ENCODE results near the gene KLHL13.
"Not testable (repeated sequence)": the region's sequence is repeated elsewhere in the genome, so short reads cannot be mapped to it uniquely, and the experiment has no call there.

The KLHL13 gene

DNA sequence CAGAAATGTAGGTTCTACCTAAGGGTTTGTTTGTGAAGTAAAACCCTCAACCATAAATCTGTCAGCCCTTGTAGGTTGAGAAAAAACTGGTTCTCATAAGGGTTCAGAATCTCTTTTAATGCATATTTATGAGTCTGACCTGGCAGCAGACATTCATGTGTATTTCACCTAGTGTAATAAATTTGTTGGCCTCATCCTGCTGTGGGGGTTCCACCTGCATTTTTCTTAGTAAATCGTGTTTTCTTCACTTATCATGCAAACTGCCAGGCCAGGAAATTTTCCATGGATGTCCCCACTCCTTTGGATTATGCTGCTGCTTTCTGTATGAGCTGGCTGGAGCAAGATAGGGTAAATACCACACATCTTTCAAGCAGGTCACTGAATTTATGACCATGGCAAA, 42.4 kb downstream of the KLHL13 start:
- no peak for DNase-seq (ENCODE audit: low read depth)

DNA sequence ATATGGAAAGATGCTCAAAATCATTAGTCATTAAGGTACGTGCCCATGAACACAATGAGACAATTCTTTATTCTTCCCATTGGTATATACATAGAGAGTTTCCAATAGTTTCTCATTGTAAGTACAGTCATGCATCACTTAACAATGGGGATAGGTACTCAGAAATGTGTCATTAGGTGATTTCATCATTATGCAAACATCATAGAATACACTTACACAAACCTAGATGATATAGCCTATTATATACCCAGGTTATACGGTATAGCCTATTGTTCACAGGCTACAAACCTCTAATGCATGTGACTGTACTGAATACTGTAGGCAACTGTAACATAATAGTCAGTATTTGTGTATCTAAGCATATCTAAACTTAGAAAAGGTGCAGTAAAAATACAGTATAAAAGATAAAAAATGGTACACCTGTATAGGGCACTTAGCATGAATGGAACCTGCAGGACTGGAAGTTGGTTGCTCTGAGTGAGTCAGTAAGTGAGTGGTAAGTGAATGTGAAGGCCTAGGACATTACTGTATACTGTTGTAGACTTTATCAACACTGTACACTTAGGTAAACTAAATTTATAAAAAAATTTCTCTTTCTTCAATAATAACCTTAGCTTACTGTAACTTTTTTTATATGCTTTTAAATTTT, 49.6 kb downstream of the KLHL13 start:
- no peak for DNase-seq (ENCODE audit: low read depth)

DNA sequence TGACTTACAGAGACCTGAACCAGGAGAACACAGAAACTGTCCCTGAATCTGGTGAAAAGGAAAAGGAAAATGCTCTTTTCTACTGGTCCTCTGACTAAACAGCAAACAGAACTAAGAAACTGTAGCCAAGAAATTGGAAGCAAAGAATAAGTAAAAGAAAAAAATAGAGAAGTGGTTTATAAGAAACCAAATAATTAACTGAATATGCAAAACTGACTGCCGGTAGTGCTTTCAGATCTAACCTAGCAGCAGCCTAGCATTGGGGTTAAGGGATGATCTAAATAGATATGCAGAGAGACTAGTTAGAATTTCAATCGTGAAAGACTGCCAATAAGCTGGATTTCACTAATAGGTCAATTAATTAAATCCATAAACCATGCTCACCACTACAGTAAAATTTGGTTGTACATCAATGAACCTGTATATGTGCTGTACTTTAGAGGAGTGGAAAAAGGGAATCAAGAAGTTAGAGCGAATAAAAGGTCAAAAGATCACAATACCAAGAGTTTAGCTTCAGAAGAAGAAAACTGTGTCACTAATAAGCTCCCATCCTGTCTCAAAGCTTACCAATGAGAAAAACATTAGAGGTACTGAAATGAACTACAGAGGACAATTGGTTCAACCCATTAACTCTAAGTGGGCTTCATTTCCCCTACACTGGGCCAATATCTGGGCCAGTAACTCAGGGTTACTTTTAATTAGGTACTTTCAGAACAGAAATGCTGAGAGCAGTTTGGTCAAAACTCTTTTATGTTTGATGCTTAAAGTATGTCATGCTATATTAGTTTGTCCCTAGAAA, 53.6 kb downstream of the KLHL13 start:
- no peak for DNase-seq (ENCODE audit: low read depth)

DNA sequence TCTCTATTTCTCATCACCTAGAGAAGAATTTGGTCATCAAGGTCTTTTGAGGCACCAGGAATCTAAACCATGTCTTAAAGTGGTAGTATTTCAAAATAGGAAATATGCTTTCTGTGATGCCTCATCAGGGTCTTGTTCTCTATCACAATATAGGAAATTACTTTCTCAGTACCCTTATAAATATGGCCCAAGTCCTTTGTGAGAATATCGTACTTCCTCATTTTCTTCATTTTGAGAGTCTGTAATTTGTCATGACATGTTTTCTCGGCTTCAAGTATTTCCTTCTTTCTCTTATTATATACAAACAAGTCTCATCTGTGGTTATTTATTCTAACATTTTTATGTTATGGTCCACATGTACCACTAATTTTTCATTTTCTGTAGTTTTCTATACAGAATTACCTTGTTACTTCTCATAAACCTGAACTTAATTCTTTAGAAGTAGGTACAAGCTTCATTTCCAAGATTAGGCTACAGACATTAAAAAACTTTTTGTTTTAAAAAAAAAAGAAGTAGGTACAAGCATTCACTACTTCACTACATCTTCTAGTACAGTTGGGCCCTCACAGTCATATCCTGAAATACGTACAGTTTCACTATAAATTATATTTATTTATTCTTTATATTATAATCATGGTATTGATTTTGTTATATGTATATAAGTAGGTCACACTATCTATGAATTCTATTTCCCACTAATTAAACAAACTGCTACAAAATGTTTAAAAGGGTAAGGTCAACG, 54.4 kb downstream of the KLHL13 start:
- DNase-seq (ENCODE audit: low read depth), result no peak

DNA sequence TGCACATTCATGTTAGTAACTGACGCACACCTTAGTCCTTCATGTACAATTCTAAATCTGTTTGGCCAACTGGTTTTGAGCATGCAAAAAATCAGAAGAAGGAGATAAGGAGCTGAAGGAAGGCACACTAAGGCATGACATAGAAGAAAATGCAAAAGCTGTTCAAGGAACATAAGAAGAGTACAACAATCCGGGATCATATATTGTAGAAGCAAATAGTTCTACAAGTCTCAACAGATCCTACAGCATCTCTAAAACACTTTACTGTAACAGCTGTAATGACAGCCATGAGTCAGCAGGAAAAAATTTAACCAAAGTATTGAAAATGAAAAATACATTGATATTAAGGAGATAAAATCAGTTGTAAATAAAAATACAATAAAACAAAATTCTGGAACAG, 57.7 kb downstream of the KLHL13 start:
- no peak for DNase-seq (ENCODE audit: low read depth)

DNA sequence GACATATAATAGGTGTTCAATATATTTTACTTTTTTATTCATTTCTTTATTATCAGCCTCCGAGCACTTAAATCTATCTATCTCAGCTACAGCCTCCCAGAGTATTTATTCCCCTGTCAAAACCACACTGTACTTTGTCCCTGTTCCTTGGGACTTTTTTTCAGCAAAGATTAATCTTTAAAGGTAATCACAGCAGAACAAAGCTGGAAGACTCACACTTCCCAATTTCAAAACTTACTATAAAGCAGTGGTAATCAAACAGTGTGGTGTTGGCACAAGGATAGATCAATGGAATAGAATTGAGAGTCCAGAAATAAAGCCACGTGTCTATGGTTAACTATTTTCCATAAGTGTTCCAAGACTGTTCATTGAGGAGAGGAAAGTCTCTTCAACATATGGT, 59.7 kb downstream of the KLHL13 start:
- no peak for DNase-seq (ENCODE audit: low read depth)

DNA sequence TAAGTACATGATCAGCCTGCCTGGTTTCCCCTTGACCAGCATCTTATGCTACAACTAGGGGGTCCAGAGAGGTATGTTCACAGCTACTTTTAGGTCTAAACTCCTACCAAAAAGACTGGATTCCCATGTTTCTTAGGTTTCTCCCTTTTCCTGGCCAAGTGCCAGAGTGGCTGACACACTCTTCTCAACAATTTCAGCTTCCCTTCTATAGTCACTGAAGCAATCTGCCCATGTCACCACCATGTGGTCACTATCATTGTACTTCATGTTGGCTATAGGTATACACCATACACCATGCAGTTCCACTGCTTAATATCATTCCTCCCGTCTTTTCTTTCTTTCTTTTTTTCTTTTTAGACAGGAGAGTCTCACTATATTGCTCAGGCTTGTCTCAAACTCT, 66.9 kb downstream of the KLHL13 start:
- no peak for DNase-seq (ENCODE audit: low read depth)

DNA sequence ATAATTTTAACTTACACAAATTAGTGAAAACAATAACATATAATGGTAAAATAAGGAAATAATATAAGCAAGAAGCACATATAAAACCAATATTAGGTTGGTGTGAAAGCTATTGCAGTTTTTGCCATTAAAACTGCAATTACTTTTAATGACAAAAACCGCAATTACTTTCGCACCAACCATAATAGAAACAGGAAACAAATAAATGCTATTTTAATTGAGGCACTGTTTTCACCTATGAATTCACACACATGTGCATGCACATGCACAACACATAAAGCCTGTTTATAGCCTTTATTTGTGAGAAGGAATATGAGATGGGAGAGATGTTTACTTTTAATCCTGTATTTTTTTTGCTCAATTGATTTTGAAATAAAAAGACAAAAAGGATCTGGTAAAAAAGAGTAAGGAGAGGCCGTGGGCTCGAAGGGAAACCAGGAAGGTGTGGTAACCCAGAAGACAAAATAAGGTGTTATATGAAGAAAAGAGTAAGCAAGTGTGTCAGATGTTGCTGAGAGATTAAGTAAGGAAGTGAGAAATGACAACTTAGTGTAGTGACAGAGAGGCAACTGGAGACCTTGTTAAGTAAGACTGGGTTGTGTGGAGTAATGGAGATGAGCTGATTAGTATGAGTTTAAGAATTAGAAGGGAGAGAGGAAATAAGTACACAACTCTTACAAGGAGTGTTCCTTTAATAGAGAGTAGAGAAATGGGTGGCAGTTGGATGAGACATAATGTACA, 69.0 kb downstream of the KLHL13 start:
- DNase-seq (ENCODE audit: low read depth), result no peak

DNA sequence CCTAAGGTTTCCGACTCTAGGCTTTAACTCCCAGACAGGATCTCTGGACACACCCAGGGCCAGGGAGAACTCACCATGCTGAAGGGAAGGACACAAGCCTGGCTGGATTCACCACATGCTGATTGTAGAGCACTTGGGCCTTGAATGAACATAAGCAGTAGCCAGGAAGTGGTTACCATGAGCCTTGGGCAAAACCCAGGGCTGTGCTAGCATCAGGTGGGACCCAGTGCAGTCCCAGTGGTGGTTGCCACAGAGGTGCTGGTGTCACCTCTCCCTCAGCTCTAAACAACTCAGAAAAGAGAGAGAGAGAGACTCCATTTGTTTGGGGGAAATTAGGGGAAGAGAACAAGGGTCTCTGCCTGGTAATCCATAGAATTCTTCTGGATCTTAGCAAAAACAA, 77.0 kb downstream of the KLHL13 start:
- no peak for DNase-seq (ENCODE audit: low read depth)

DNA sequence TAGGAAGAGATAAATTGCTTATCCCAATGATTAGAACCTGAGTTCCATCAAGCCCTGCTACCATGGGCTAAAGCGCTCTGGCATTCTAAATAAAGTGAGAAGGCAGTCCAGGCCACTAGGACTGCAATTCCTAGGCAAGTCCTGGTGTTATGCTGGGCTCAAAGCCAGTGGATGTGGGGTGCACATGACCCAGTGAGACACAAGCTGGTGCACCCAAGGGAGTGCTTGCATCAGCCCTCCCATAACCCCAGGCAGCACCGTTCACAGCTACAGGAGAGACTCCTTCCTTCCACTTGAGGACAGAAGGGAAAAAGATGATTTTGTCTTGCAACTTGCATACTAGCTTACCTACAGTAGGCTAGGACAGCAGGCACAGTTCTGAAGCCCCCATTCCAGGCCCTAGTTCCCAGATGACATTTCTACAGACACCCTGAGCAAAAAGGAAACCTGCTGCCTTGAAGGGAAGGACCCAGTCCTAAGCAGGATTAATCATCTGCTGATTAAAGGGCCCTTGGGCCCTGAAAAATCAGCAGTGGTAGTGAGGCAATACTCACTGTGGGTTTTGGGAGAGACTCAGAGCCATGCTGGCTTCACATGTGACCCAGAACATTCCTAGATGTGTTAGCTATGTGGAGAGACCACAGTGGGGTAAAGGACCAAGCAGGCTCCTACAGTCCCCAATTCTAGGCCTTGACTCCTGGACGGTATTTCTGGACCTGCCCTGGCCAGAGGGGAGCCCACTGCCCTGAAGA, 77.8 kb downstream of the KLHL13 start:
- no peak for DNase-seq (ENCODE audit: low read depth)

DNA sequence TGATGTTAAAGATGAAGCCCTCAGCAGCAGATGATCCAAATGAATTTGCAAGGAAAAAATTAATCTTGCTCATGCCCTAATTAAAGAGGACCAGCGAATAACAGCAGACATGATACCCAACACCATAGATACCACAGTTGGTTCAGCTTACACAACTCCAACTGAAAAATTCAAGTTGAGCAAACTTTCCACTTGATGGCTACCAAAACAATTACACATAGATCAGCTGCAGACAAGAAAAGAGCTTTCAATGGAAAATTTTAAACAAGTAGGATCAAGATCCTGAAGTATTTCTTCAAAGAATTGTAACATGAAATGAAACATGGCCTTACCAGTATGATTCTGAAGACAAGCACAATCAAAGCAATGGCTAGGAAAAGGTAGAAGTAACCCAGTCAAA, 90.0 kb downstream of the KLHL13 start:
- DNase-seq (ENCODE audit: low read depth), result no peak

DNA sequence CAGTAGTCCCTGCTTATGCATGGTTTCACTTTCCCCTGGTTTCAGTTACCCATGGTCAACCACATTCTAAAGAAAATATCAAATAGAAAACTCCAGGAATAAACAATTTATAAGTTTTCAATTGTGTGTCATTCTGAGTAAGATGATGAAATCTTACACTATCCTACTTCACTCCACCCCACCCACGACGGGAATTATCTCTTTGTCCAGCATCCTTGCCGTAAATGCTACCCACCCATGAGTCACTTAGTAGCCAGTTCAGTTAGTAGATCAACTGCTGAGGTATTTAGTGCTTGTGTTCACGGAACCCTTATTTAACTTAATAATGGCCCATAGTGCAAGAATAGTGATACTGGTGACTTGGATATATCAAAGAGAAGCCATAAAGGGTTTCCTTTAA, 91.4 kb downstream of the KLHL13 start:
- DNase-seq (ENCODE audit: low read depth), result no peak

DNA sequence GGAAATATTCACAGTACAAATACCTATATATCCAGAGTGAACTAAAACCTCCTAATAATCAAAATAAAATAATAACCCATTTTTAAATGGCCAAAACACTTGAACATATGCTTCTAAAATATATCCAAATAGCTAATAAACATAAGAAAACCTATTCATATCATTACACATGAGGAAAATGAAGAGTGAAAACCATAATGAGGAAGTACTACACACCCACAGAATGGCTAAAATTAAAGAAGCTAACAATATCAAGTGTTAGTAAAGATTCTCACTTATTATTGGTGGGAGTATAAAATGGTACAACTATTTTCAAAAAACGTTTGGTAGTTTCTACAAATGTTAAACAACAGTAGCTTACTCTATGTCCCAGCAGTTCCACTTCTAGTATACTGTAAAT, 92.1 kb downstream of the KLHL13 start:
- no peak for DNase-seq (ENCODE audit: low read depth)

DNA sequence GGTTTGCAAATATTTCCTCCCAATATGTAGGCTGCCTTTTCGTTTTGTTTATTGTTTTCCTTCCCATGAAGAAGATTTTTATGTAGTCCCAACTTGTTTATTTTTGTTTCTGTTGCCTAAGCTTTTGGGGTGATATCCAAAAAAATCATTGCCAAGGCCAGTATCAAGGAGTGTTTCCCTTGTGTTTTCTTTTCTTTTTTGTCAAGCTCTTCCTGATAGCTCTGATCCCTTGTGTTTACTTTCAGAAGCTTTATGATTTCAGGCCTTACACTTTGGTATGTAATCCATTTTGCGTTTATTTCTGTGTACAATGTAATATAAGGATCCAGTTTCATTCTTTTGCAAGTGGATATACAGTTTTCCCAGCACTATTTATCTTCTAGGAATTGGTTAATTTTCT, 93.9 kb downstream of the KLHL13 start:
- DNase-seq (ENCODE audit: low read depth), result no peak

DNA sequence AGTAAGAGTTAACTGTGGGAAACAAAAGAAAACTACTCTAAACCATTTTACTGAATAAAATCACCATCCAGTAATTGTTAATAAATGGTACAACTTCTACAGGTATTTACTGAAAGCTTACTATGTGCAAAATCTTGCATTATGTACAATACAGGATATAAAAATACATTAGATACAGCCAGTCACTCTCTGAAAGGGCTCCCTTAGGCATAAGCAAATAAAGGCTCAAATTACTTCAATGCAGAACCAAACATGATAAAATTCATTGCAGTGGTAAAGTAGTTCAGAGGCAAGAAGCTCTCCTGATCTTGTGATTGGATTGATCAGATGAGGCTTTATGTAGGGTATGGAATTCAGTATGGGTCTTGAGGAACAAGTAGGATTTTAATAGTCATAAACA, 100.2 kb downstream of the KLHL13 start:
- DNase-seq (ENCODE audit: low read depth), result no peak

DNA sequence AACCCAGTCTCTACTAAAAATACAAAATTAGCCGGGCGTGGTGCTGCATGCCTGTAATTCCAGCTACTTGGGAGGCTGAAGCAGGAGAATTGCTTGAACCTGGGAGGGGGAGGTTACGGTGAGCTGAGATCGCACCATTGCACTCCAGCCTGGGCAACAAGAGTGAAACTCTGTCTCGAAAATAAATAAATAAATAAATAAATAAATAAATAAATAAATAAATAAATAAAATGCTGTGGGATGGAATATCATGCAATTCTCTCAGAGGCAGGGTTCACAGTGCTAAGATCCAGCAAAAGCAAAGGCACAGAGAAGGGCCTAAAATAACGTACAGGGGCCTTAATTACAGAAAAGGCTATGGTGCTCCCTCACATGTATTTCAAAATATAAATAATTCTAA, 114.2 kb downstream of the KLHL13 start:
- DNase-seq (ENCODE audit: low read depth), result not testable (repeated sequence)

DNA sequence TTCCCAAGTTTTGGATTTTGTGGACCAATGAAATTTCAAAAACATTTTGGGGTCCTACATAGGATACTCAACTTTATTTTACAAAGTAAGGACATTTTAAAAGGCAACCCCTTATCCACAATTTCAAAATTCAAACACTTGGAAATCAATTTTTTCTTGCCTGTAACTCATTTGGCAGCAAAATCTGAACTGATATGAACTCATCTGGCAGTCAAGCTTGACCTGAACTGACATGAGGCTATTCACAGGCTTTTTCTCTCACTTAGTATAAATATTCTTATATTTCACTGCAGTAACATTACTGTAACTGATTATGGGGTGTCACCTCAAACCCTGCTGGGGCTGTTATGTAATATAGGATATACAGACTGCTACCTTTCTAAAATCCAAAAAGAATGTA, 116.1 kb downstream of the KLHL13 start:
- DNase-seq (ENCODE audit: low read depth), result no peak

DNA sequence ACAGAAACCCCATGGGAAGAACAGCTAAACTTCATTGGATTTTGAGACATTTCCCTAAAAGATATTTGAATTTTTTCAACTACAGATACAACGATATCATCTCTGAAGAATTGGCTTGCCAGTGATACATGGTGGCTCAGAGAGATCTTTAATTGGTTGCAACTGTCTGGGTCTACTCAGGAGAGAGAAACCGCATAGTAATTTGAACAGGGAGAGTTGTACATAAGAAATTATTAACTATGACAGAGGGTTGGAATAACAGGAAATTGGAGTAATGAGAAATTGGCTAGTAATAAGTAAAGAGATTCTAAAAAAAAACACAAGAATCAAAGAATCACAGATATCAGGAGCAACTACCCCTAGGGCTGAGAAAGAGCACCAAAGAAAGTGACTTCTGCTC, 118.4 kb downstream of the KLHL13 start:
- no peak for DNase-seq (ENCODE audit: low read depth)

DNA sequence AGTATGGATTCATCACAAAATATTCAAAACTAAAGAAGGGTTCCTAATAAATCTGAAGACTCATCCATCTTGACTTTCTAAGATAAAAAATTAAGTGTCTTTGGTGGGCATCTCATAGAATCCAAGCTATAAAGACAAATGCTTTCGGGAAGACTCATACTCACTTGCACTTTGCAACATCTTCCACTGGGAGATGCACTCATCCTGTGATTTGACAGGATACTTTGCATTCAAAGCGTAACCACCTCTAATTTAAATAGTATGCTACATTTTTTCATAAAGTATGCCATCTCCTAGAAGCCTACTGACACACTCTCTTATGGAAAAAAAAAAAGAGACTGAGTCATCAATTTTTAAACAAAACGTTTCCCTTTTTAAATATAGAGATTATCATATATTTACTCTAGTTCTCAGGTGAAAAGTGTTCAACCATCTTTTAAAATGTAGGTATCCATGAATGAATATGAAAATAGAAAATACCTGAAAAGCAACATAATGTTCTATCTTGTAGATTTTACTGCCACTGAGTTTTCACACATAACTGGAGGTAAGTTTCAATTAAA, 119.6 kb downstream of the KLHL13 start:
- DNase-seq (ENCODE audit: low read depth), result no peak

DNA sequence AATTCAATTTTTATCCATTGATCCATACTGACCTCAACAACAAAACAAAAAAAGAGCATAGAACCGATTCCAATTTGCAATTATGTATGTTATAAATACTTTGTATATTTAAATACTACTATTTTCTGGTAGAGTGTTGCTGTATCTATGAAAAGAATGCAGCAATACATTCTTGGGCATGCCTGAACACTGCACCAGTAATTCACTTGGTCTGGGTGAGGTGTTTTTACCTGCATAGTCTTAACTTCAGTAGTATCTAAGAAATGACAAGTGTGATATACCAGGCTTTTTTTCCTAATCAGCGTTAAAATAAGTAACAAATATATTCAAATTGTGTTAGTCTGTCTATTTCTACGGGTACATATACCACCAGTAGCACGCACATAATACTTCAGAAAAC, 120.2 kb downstream of the KLHL13 start:
- no peak for DNase-seq (ENCODE audit: low read depth)

DNA sequence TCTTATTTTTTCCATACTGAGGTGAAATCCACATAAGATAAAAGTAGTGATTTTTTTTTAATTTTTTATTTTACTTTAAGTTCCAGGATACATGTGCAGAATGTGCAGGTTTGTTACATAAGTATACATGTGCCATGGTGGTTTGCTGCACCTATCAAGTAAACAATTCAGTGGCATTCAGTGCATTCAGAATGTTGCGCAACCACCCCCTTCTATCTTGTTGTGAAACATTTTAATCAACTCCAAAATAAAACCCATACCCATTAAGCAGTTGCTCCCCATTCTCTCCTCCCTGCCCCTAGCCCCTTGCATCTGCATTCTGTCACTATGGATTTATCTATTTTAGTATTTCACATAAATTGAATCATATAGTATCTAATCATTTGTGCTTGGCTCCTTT, 121.2 kb downstream of the KLHL13 start:
- DNase-seq (ENCODE audit: low read depth), result no peak

All from activated T-helper 1 cell treated with Interleukin-2 at 50 U/mL for 16 hours (primary cell).